Stimulated activated CD8-positive, alpha-beta memory T cell treated with anti-CD3 and anti-CD28 coated beads, Interleukin-7, amount 100 ng/mL, for 4 hours (primary cell): ENCODE measurements around the gene NSFL1C.
A peak's percentile ranks its signal among the peaks of the same experiment; 100 is the strongest.
"Not testable (repeated sequence)": the region's sequence is repeated elsewhere in the genome, so short reads cannot be mapped to it uniquely, and the experiment has no call there.

Experiments used
- DNase-seq, 2 donors: peaks; one replicate each; pipeline ENCODE4 v3.0.0-alpha.2; 2020; ENCODE audit warnings: low read depth in 2 of 2

The NSFL1C gene

GRCh38 chr20:1466211-1467081 is at the start of gene NSFL1C:
Gene NSFL1C (minus strand): TSS chr20:1466849. CDS start chr20:1466824, 25 bp downstream.
- peak; percentile 88 to 97 for DNase-seq

DNA sequence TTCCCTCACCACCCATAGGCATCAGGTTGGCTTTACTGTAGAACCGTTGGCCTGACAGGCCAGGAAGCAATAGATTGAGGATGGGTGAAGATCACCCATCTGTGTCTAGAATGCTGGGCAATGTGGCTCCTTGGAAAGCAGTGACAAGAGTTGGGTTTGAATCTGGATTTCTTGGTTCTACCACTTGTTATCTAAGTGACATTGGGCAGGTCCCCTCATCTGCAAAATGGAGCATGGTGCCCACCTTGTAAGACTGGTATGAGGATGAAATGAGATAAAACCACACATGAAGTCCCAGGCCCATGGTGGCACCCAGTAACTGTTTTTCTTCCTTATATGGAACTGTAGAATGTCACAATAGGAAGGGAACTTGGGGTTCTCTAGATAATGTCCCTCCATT is 47.2 kb upstream of the NSFL1C start:
- no peak for DNase-seq

DNA sequence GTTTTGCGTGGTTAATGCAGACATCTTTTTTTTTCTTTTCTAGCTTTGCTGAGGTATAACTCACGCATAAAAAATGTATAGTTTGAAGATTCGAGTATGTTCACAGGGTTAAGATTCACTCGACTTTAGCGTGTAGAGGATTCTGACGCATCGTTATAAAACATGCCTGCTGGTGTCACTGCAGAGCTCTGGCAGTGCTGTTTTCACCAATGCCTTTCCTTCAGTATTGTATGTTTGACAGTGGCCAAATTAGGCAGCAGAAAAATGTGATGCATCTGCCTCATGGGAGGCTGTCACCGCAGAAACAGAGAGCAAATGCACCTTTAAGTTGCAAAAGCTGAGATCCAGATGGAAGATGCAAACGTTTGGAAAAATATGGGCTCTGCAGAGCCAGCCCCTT is 42.6 kb upstream of the NSFL1C start:
- DNase-seq = no peak

- no peak for DNase-seq
Measured at GRCh38 chr20:1508574-1508973, 41.9 kb upstream of the NSFL1C start.

- no peak for DNase-seq
Measured at GRCh38 chr20:1507276-1507675, 40.6 kb upstream of the NSFL1C start.

GRCh38 chr20:1505871-1506270 is 39.2 kb upstream of the NSFL1C start:
- no peak for DNase-seq

- no peak for DNase-seq
Measured at GRCh38 chr20:1505361-1505760, 38.7 kb upstream of the NSFL1C start.

GRCh38 chr20:1503564-1504227 is 37.0 kb upstream of the NSFL1C start:
- peak; percentile 62 to 63 for DNase-seq

DNA sequence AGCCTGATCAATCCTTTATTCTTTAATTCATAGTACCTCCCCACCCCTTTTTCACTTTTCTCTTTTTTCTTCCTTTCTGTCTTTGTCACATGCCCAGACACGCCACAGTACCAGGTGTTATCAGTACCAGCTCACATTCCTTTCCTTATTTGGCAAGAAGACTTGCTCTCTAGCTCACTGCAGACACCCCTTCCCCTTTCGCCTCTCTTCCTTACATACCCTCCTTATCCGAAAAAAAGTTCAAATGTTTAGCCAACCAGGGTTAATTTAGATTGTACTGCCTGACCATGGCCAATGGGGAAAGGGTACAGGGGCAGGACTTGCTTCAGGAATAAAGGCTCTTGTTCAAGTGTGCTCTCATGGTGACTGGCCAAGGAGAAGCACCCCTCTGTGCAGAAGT is 33.8 kb upstream of the NSFL1C start:
- DNase-seq = no peak

DNA sequence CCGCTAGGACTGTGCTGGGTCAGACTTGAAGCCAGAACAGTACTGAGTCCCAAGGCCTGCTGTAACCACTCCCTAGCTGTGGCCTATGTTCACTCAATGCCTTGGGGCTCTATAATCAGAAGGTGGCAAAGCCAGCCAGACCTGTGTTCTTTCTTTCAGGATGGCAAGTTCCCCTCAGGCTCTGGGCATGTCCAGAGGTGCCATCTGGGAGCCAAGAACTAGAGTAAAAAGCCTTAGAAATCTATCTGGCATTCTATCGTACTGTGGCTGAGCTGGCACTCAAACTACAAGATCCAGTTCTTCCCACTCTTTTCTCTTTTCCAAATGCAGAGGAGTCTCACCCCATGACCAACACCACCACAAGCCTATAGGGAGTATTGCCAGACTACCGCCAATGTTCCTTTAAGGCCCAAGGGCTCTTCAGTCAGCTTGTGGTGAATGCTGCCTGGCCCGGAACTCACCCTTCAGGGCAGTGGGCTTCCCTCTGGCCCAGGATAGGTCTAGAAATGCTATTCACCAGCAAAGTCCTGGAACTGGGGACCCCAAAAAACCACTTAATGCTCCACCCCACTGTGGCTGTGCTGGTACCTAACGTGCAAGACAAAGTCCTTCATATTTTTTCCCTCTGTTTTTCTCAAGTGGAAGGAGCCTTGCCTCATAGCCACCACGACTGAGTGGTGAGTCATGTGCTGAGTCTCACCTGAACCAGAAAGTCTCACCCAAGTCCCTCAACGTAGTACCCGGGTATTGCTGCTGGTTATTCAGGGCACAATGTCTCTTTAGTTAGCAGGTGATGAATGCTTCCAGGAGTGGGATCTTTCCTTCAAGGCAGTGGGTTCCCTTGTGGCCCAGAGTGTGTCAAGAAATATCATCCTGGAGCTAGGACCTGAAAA is 33.1 kb upstream of the NSFL1C start:
- DNase-seq = no peak

- not testable (repeated sequence) for DNase-seq
Measured at GRCh38 chr20:1497371-1497770, 30.7 kb upstream of the NSFL1C start.

DNA sequence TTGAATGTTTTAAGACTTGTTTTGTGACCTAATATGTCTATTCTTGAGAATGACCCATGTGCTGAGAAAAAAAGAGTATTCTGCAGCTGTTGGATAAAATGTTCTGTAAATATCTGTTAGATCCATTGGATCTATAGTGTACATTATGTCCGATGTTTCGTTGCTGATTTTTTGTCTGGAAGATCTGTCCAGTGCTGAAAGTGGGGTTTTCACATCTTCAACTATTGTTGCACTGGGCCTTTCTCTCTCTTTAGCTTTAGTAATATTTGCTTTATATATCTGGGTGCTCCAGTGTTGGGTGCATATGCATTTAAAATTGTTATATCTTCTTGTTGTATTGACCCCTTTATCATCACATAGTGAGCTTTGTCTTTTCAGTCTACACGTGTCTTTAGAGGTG is 30.3 kb upstream of the NSFL1C start:
- DNase-seq = no peak

GRCh38 chr20:1494436-1494835 is 27.8 kb upstream of the NSFL1C start:
- DNase-seq = no peak

GRCh38 chr20:1493536-1493935 is 26.9 kb upstream of the NSFL1C start:
- DNase-seq = no peak

- no peak for DNase-seq
Measured at GRCh38 chr20:1491860-1492642, 25.4 kb upstream of the NSFL1C start.

GRCh38 chr20:1491281-1491840 is 24.7 kb upstream of the NSFL1C start, which contains the start of gene SIRPB2:
Gene SIRPB2 (minus strand): TSS chr20:1491420. CDS start chr20:1491359, 61 bp downstream.
- no peak for DNase-seq

DNA sequence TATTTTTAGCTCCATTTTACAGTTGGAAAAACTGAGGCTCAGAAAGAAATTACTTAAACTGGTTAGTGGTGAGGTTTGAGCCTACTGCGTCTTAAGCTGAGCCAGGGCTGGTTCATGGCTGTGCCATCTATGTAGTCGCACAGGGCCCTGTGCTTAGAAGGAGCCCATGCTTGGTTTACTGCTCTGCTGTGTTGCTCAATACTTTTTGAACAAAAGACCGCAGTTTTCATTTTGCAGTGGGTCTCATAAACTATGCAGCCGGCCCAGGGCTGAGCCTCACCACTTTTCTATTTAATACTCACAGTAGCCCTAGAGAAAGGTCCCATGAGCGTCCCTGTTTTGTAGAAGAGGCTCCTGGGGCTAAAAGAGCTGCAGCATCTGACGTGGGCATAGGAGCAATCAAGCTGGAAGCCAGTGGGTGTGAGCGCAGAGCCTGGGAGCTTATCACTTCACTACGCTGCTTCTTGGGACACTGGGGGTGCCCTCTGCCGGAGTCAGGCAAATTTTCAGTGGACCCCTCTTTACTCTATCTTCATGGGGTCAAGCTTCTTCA is 24.1 kb upstream of the NSFL1C start:
- DNase-seq = no peak

DNA sequence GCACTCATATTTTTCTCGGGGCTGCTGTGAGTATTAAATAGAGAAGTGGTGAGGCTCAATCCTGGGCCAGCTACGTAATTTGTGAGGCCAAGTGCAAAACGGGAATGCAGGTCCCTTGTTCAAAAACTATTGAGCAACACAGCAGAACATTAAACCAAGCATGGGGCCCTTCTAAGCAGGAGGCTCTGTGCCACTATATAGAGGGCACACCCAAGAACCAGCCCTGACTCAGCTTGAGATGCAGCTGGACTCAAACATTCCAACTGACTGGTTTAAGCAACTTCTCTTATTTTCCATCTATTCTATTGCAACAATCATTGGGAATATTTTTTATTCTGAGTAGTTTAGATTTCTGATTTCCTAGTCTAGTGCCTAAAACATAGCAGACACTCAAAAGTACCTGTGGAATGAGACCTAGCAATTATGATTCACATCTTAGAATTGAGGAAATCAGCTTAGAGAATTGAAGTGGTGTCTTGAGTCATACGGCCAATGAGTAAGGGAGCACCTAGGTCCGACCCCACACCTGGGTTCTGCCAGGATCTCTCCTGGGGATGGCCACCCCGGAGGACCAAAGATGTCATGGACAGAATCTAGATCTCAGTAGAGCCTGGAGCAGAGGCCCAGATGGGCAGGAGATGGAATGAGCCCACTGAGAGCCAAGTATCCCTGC is 23.3 kb upstream of the NSFL1C start:
- no peak for DNase-seq

DNA sequence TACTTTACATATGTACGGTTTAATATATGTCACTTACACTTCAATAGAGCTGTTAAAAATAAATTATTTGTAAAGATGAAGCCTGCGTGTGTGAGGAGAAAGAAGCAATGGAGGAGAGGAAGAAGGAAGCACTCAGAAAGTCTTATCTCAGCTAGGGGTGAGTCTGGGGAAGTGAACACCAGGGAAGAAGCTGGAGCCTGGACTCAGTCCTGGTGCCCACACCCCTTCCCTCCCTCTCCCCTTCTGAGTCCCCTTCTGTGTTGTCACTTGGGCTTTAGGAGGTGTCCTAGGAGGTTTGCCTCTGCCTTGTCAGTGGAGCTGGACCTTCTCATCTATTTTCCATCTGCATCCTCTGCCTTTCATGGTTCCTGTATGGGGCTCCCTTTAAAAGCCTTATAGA is 22.7 kb upstream of the NSFL1C start:
- no peak for DNase-seq

DNA sequence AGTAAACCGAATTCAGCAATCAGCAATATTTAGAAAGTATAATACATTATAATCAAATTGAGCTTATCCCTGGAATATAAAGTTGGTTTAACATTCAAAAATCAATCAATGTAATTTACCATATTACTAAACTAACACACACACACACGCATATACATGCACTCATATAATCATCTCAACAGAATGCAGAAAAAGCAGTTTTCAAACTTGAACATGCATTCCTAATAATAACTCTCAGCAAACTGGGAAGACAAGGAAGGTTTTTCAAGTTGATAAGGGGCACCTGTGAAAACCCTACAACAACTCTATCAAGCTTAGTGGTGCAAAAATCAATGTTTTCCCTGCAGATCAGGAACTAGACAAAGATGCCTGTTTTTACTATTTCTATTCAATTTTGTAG is 19.9 kb upstream of the NSFL1C start:
- no peak for DNase-seq
